Measurements from ENCODE around the gene BRINP2.
A peak's percentile ranks its signal among the peaks of the same experiment; 100 is the strongest.

BRINP2 gene

DNA sequence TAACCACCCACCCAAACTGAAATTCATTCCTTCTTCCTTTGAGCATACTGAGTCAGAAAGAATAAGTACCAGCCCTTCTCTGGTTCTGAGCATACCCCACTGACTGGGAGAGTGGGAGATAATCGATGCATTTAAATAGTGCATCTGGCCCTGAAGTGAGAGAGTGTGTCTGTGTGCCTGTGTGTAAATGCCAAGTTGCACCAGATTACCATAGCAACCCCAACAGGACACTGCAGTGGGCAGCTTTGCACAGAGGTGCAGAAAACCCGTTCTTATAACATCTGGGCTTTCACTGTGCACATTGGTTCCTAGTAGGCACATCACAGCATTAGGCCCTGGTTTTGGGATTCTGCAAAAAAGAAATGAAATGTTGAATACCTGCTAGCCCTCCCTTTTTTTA lies 8.5 kb upstream of the BRINP2 start:
- no peak for DNase-seq
- in situ Hi-C loops (cut with HindIII; ENCODE audit: low pct_ligation_motif_present, low pct_unique_long_range_greater_than_20kb, low sequenced_read_pairs) = no loop called here

DNA sequence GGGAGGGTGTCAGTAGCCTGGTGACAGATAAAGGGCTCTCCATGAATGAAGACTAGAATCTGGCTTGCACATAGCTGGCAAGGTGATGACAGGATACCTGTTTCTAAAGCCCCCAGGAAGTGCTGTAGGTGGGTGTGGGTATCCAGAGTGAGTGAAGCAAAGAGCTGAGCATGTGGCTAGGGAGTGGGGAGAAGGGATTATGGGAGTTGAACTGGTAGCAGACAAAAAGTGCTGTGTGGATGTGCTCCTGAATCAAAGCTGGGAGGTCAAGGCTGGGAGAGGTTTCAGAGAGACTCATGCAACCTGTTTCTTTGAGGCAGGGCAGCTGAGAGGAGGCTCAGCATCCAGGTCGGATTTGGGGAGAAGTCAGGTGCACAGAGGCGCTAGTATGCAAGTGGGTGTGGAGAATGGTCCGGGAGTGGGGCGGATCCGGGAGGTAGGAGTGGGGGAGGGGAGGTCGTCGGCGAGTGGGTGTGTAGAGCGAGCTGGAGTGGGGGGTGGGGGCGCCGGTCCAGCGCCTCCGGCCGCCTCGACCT lies 6.8 kb upstream of the BRINP2 start:
- DNase-seq = no peak
- in situ Hi-C loops (cut with HindIII; ENCODE audit: low pct_ligation_motif_present, low pct_unique_long_range_greater_than_20kb, low sequenced_read_pairs) = no loop called here

DNA sequence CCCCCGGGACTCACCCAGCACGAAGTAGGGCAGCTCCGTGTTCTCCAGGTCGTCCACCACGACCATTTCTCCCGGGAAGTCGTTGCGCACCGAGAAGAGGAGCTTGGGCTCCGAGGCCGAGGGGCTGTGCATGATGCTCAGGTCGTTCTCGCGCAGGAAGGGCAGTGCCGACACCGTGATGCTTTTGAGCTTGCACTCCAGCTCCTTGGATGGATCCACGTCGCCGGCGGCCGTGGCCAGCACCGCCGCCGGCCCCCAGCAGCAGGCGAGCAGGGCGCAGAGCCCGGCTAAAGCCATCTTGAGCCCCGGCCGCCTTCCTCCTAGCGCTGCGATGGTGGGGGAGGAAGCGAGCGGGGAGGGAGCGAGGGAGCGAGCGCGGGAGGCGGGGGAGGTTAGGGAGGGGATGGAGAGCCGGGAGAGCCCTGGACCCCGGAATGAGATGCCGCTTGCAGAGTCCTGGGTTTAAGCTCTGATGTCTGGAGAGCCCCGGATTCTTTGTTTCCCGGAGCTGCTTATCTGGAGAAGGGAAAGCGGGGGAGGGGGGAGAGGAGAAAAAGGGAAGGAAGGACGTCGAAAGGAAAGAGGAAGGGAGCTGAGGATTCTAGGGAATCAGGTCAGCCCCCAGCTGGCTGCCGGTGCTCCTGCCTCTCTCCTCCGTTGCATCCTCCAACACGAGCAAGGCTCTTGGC lies 6.2 kb upstream of the BRINP2 start, which contains the start of gene ASTN1:
Gene ASTN1, minus strand, starts transcription at position 333 of the 689 bp plus-strand sequence. Its CDS starts 36 bp downstream, at position 297.
- no peak for DNase-seq

DNA sequence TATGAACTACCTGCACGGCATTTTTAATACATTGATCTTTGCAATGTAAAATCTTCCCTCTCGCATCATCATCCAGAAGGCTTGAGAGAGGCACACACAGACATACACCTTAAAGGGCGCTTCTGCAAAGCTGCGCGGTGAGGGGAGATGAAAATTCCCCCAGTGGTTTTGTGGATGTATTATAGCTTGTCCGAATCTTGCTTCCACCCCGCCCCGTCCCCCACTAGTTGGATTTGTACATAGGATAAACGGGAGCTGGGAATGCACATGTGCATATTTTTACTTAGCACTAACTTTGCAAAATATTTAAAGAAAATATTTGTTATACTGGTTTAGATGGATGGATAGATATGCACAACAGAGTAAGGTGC lies 5.7 kb upstream of the BRINP2 start:
- in situ Hi-C loops (cut with HindIII; ENCODE audit: low pct_ligation_motif_present, low pct_unique_long_range_greater_than_20kb, low sequenced_read_pairs) = no loop called here
- no peak for DNase-seq

More for the DNA sequence above, 6.2 kb upstream of the BRINP2 start, which contains the start of gene ASTN1:
- in situ Hi-C loops (cut with HindIII; ENCODE audit: low pct_ligation_motif_present, low pct_unique_long_range_greater_than_20kb, low sequenced_read_pairs) = no loop called here

DNA sequence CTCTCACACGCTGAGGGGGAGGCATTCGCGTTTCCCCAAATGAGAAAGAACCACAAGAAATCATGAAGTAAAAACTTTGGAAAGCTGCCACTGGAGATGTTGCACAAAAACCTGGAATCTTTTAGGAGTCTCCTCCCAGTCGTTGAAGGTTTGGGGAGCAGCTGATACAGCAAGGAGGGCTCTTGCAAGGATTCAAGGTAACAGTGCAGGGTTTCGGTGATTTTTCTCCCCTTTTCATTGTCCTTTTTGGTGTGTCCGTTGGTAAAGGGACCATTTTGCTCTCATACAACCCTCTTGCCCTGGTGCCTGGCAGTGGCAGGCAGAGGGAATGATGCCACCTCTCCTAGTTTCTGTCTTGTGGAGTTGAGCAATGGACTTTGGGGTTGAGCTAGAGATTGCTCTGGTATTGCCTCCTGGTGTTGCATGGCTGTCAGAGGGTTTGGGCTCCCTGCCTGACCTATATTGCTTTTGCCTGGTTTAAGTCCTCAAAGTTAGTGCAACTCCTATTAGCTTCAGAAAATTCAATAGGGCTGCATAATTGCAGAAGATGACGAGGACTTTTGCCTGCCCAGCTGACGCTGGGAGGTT lies 872 bp downstream of the BRINP2 start:
- in situ Hi-C loops (cut with HindIII; ENCODE audit: low pct_ligation_motif_present, low pct_unique_long_range_greater_than_20kb, low sequenced_read_pairs) = no loop called here
- no peak for DNase-seq

DNA sequence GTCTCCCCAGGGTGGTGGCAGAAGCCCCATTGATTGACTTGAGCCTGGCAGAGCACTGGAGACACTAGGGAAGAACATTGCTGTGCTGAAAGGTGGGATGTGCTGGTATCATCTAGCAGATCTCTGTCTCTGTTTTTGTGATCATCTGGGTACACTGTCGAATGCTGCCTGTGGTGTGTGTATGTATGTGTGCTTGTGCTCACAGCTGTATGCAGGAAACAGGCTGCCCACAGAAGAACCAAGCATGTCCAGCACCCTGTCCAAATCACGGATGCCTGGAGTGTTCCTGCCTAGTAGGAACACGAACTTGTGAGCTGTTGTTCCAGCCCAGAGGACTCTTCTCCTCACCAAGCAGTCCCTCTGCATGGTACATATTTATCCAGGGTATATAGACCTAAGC lies 1.5 kb downstream of the BRINP2 start:
- no peak for DNase-seq
- in situ Hi-C loops (cut with HindIII; ENCODE audit: low pct_ligation_motif_present, low pct_unique_long_range_greater_than_20kb, low sequenced_read_pairs) = no loop called here

DNA sequence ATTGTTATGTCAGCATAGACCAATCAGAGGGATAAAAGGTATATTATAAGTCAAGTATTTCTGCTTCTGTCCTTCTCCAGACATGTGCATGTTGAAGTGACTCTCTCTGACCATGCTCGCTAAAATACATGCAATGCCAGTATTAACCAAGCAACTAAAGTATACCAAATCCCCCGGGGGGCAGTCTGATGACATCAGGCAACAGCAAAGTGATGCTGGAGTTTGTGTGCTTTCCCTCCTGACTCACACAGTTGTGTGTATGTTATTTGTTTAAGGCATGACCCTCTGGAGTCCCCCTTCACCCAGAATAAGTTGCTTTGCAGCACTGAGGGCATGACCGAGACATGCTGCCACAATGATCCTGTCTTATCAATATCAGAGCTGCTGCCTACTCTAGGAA lies 2.1 kb downstream of the BRINP2 start:
- in situ Hi-C loops (cut with HindIII; ENCODE audit: low pct_ligation_motif_present, low pct_unique_long_range_greater_than_20kb, low sequenced_read_pairs) = no loop called here
- no peak for DNase-seq

DNA sequence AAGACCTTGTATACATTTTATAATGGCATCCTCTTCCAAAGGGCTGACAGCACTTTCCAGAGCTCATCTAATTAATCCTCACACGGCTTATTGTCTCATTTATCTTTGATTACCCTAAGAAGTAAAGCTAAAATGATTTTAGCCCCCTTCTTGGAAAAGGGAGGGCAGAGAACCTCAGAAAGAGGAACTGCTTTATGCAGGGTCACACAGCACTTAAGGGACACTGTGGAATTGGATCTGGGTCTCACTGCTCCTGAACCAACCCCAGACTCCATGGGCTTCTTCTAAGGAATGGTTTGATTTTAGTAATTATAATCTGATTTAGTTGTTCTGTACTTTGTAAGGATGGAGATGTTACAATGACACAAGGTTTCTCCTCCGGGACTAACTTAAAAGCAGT lies 3.2 kb downstream of the BRINP2 start:
- no peak for DNase-seq
- in situ Hi-C loops (cut with HindIII; ENCODE audit: low pct_ligation_motif_present, low pct_unique_long_range_greater_than_20kb, low sequenced_read_pairs) = no loop called here

DNA sequence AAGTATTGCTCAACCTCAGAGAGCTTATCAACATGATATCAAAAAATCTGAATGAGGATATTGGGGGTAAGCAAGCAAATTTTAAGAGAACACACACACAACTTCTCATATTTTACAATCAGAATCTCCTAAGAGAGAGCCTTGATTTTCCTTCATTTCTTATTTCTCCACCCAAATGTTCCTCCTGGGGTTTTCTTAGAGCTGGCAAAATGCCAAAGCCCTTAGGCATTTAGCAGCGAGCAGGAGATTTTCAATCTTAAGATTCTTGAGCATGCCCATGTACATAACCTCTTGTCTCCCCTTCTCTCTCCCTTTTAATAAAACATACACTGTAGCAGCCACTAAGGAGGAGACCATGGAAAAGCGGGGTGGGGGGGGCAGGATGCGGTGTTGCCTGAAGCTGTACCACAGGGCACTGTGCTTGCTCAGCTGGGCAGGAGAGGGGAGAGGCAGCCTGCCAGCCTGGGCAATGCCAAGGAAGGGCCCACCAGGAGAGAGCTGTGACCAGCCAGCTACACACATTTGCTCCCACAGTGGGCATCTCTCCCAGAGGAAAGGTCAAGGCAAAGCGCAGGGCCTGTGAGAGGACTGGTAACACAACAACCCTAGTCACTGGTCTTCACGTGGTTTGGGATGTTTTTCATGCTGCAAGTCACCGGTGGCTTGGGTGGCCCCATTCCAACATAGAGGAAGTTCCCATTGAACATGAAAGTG lies 4.3 kb downstream of the BRINP2 start:
- in situ Hi-C loops (cut with HindIII; ENCODE audit: low pct_ligation_motif_present, low pct_unique_long_range_greater_than_20kb, low sequenced_read_pairs) = loop anchor here (25.0 kb wide), 1 partner anchor 263 kb away; no protein-coding TSS in a partner anchor
- DNase-seq = no peak

DNA sequence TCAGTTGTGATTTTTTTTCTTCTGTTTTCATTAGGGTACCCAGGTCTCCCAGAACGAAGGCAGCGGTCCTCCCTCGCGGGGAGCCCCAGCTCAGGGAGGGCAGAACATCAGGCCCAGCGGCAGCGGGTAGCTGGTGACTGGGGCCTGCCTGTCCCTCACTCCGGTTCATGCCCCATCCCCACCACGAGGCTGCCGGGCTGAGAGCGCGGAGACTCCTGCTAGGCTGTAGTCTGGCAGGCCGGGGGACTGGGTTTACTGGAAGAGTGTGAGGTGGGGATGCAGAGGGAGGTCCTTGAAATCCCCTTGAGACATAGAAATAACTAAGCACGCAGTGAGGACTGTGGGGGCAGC lies 10.5 kb downstream of the BRINP2 start:
- in situ Hi-C loops (cut with HindIII; ENCODE audit: low pct_ligation_motif_present, low pct_unique_long_range_greater_than_20kb, low sequenced_read_pairs) = loop anchor here (25.0 kb wide), 1 partner anchor 269 kb away; no protein-coding TSS in a partner anchor
- no peak for DNase-seq

DNA sequence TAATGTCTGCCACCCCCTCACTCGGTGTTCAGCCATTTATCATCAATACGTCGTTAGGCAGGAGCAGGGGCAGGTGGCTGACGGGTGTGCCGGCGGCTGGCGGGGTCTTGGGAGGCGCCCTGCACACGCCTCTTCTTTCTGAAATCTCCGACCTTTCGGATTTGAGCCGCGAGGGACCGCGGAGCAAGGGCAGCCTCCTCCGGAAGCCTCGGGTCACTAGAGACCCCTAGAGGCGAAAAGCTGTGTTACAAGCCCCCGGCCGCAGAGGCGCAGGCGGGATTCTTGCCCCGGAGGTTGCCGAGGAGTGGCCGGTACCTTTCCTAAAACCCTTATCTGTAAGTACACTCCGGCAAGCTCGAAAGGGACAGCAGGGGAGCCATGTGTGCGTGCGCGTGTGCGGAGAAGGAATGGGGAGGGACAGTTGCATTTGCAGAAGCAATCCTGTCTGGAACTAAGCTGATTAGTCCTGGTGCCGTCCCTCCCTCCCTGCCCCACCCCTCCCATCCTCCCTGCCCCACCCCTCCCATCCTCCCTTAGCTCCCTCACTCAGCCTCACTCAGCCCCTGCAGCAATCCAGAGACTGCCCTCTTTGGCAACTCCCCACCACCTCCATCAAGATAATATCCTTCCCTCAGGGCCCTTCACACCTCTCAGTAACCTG lies 11.0 kb downstream of the BRINP2 start:
- in situ Hi-C loops (cut with HindIII; ENCODE audit: low pct_ligation_motif_present, low pct_unique_long_range_greater_than_20kb, low sequenced_read_pairs) = loop anchor here (25.0 kb wide), 1 partner anchor 269 kb away; no protein-coding TSS in a partner anchor
- DNase-seq = peak; percentile 73

DNA sequence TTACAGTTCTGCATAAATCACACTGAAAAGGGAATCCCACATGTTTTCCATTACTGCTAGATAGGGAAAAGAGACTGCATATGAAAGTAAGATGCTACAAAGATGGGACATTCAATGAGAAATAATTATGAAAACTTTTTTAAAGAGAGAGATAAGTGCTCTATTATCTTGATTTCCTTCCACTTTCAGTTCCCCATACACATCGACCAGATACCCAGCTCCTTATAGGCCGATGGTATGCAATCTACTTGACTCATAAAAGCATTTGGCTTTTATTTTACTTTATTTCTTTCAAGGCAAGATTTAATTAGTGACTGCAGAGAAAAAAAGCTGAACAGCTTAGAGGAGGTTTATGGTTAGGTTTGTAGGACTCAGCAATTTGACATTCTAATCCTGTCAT lies 13.1 kb downstream of the BRINP2 start:
- in situ Hi-C loops (cut with HindIII; ENCODE audit: low pct_ligation_motif_present, low pct_unique_long_range_greater_than_20kb, low sequenced_read_pairs) = loop anchor here (25.0 kb wide), 1 partner anchor 272 kb away; no protein-coding TSS in a partner anchor
- no peak for DNase-seq

DNA sequence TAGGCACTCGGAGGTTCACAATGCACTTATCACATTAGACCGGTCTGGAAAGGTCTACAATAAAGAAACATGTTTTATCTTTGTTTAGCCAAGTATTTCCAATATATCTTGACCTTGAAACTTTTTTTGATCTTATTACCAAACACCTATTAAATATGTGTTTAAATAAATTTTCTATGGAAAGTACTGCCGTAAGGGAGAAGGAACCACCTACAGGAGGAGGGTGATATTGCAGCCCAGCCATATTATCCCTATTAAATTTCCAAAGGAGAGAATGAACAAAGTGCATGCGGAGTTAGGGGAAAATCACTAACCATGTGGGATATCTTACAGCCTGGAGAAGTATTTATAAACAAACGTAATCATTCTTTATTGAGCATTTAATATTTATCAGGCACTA lies 14.5 kb downstream of the BRINP2 start:
- peak; percentile 46 for DNase-seq
- in situ Hi-C loops (cut with HindIII; ENCODE audit: low pct_ligation_motif_present, low pct_unique_long_range_greater_than_20kb, low sequenced_read_pairs) = loop anchor here (25.0 kb wide), 1 partner anchor 273 kb away; no protein-coding TSS in a partner anchor

DNA sequence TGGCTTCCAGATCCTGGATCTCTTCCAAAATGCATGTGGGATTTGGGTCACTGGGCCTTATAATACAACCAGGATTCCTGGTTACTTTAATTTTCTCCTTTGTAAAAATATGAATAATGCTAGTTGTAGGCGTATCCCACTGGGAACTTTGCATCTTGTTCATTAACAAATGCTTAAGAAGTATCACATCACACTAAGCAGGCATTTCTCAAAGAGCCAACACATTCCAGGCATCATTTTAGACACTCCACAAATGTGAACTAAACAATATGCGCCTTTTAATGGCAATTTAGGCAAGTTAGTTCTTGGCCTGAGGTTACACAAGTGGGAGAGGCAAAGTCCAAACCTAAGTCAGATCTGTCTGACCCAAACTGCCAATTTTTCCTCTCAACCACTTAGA lies 15.9 kb downstream of the BRINP2 start:
- DNase-seq = no peak
- in situ Hi-C loops (cut with HindIII; ENCODE audit: low pct_ligation_motif_present, low pct_unique_long_range_greater_than_20kb, low sequenced_read_pairs) = loop anchor here (25.0 kb wide), 1 partner anchor 274 kb away; no protein-coding TSS in a partner anchor

DNA sequence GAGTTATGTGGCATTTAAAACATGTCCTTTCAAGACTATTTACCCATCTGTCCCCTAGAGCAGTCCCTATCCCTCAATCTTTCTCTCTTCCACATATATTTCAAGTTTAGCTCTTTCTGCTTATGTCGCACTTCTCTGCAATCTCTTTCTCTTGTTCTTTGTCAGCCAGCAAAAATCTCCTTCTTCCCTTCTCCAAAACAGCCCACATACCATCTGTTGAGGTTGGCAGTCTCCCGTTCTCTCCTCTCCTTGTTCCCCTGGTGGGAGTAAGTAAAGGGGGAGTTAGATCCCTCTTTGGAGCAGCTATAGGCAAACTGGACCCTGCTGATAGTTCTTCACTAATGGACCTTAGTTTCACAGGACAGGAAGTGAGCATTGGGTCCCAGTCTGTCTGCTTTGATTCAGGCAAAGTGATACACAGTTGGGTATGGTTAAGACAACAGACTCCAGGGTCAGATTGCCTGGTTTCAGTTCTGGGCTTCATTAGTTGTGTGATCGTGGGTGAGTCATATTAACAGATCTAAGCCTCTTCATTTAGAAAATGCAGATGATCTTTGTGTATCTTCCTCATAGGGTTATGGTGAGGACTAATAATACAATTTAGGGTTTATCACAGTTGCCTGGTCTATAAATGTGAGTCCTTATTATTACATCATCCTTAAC lies 19.7 kb downstream of the BRINP2 start:
- in situ Hi-C loops (cut with HindIII; ENCODE audit: low pct_ligation_motif_present, low pct_unique_long_range_greater_than_20kb, low sequenced_read_pairs) = loop anchor here (25.0 kb wide), 1 partner anchor 278 kb away; no protein-coding TSS in a partner anchor

DNA sequence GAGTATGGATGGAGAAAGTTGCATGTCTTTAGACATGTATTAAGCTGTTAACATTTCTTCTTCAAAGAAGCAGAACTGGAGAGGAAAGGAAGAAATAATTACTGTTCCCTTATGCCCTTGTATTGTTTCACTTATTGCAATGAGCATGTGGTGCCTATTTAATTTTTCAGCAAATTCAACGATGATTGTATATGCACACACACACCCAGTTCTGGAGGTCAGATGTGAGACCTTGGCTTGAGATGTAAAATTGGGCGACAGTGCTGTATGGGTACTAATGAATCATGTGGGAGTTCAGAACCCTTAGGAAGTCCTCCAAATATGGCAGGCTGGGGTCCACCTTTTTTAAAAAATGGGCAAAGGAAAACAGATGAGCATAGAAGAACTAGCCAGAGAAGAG lies 27.5 kb downstream of the BRINP2 start:
- no peak for DNase-seq
- in situ Hi-C loops (cut with HindIII; ENCODE audit: low pct_ligation_motif_present, low pct_unique_long_range_greater_than_20kb, low sequenced_read_pairs) = loop anchor here (25.0 kb wide), 1 partner anchor 286 kb away; no protein-coding TSS in a partner anchor

More for the DNA sequence above, 19.7 kb downstream of the BRINP2 start:
- no peak for DNase-seq

DNA sequence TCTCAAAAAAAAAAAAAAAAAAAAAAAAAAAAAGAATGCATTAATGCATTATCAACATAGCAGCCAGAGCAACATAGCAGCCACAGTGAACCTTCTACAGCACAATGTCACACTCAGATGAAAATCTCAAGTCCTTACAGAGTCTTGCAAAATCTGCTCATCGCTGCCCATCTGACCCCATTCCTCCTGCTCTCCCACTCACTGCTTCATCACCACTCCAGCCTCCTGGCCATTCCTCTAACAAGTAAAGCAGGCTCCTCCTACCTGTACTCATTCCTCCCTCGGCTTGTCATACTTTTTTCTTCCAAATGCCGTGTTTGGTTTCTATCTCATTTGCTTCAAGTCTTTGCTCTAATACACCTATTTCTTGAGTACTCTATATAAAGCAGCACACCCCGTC lies 29.5 kb downstream of the BRINP2 start:
- no peak for DNase-seq
- in situ Hi-C loops (cut with HindIII; ENCODE audit: low pct_ligation_motif_present, low pct_unique_long_range_greater_than_20kb, low sequenced_read_pairs) = no loop called here

DNA sequence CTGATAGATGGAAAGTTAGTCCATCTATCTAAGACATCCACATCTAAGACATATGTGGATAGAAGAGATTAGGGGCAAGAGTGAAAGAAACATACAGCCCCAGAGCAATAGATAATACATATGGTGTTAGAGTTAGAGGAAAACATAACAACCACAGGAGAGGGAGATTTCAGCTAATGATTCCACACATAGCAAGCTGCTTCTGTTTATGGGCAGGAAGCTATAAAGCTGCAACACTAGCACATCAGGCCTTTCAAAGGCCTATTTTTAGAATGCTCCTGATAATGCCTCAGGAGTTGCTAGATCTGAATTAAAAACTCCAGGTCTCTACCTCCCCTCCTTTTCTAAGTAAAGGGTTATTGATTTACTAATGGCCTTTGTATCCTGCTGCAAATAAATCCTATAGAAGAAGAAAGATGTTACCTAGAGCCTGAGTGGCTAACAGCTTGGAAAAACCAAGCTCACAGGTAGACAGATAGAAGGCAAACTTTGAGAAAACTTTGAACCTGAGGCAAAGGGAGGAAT lies 36.1 kb downstream of the BRINP2 start:
- in situ Hi-C loops (cut with HindIII; ENCODE audit: low pct_ligation_motif_present, low pct_unique_long_range_greater_than_20kb, low sequenced_read_pairs) = no loop called here

More for the DNA sequence above, 36.1 kb downstream of the BRINP2 start:
- no peak for DNase-seq

Measured in ACHN (cell line).